GDM1 (cell line): Measurements from ENCODE around the gene NTN5.
A peak's percentile ranks its signal among the peaks of the same experiment; 100 is the strongest.
"Not testable (repeated sequence)": the region's sequence is repeated elsewhere in the genome, so short reads cannot be mapped to it uniquely, and the experiment has no call there.

Source experiments
- DNase-seq: peaks from one replicate; lab custom pipeline; 2025; lab: John Stamatoyannopoulos, UW

The NTN5 gene, protein sequence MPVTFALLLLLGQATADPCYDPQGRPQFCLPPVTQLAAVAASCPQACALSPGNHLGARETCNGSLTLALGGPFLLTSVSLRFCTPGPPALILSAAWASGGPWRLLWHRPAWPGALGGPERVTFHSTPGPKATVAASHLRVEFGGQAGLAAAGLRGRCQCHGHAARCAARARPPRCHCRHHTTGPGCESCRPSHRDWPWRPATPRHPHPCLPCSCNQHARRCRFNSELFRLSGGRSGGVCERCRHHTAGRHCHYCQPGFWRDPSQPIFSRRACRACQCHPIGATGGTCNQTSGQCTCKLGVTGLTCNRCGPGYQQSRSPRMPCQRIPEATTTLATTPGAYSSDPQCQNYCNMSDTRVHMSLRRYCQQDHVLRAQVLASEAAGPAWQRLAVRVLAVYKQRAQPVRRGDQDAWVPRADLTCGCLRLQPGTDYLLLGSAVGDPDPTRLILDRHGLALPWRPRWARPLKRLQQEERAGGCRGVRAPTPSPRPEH

DNA sequence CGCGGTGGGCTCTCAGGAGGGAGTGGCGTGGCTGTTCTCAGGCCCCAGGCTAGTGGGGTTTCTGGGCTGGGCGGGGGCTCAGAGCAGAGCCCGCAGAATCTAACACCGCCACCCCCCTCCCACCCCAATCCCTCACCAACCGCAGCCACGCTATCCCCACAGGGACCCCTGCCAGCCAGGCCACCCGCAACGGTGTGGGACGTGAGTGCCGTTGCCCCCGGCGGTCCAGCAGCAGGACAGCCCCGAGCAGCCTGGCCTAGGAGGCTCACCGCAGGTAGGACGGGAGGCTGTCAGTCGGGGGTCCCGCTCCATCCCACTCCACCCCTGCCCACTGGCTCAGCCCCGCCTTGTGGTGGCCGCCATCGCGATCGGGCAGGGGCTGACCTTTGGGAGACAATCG lies at the start of gene NTN5:
Gene NTN5, minus strand, starts transcription at position 24 of the 400 bp plus-strand sequence. CDS start 2,031 bp downstream, outside the sequence.
- DNase-seq = no peak

DNA sequence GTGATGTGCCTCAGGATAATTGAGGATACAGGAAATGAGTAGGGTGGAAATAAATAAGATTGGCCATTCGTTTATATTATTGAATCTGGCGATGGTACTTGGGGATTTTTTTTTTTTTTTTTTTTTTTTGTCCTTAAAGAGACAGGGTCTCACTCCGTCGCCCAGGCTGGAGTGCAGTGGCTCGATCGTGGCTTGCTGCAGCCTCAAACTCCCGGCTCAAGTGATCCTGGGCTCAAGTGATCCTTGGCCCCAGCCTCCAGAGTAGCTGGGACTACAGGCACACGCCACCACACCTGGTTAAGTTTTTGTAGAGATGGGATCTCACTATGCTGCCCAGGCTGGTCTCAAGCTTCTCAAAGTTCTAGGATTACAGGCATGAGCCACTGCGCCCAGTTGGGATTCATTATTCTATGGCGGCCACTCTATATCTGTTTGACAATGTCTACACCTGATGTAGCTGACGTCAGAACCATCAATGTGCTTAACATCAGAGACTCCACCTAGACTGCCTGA lies 49.4 kb upstream of the NTN5 start:
- no peak for DNase-seq

DNA sequence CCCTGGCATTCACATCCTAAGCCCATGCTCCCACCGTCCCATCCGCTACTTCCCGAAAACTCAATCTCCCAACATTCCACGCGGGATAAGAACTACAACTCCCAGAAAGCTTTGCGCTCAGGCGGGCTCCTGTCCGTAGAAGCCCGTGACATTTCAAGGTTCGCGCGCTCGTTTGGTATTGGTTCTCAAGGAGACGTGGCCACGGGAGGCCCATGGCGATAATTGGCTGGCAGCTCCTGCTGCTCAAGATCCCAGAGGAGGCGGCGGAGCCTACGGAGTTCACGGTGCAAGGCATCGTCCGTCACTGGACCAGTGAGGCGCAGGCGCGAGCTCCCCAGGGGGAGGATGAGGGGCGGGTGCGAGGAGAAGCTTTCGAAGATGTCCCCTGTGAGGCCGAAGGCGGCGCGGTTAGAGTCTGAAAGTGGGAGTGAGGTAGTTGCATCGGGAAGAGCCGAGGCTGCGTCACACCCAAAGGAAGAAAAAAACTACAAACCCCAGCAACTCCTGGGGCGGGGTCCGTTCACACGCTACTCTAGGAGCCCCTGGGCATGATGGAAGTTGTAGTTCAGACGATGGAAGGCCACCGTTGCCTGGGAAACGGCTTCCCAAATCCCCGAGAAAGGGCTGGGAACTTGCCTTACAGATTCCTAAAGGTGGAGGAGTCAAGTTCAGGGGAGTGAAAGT lies 47.9 kb upstream of the NTN5 start:
- DNase-seq = peak; percentile 96

DNA sequence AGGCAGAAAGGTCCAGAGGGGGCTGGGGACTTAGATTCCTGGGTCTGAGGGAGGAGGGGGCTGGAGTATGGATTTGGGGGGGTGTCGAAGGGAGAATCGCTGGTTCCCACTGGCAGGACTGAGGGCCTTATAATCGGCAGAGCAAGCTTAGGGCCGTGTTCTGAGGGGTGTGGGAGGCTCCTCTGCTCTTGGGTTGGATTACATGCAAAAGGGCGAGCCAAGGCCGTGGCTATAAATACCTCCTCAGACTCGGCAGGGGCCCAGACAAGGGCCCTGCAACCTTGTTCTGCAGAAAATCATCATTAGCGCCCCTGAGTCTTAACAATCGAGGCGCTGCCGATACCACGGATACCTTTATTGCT lies 47.4 kb upstream of the NTN5 start:
- no peak for DNase-seq

DNA sequence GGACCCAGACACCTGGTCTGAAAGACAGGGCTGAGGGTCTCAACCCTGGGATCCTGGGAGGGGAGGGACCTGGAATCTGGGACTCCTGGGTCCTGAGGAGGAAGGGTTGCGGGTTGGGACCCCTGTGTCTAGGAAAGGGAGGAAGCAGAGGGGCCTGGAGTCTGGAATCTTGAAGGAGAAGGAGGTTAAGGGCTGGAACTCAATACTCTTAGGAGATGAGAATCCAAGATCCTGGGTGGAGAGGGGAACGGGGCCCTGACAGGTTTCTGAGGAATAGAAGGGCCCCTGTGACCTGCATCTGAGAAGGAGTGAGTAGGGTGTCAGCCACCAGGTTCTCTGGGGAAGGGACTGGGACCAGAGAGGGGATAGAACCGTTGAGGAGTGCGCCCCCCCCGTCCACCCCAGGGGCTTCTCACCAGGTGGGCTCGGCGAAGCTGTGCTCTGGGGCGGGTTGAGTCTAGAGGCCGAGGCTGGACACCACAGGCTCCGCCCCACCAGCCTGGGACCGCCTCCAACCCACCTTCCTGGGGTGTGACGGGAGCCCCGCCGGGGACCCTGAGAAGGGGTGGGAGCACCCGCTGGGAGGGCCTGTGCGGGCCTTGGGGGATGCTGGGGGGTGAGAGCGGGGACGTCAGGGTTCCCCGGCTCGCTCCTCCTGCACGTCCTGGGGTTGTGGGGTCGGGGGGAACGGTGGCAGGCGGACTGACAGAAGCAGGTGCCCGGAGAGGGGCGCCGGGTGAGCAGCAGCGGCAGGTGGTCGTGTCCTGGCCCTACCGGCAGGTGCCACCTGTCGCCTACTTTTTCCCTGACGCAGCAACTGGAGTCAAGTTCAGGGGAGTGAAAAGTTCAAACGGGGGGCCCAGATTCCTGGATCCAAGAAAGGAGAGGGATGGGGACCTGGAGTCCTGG lies 46.7 kb upstream of the NTN5 start, which contains the start of gene MAMSTR:
Gene MAMSTR, minus strand, starts transcription at position 463 of the 909 bp plus-strand sequence. CDS start 694 bp downstream, outside the sequence.
- no peak for DNase-seq

DNA sequence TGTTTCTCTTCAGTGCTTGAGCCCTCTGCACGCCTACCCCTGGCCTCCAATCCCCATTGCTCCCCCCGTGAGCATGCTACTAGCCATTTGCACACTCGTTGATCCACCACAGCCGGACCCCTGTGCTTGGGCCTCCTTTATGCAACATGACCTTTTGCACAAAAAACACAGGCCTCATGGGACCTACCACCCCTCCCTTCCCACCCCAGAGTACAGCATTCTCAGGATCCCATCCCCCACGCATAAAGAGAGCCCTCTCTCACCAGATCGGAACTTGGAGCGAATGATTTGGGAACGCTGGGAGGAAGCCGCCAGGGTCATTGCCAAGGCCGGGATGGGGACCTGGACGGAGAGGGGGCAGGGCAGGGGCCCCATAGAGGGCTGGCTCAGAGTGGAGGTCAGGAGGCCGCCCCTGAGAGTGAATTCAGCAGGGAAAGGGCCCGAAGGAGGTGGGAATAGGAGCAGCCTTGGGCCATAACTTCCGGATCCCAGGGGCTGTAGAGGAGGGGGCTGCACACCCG lies 46.0 kb upstream of the NTN5 start:
- no peak for DNase-seq

DNA sequence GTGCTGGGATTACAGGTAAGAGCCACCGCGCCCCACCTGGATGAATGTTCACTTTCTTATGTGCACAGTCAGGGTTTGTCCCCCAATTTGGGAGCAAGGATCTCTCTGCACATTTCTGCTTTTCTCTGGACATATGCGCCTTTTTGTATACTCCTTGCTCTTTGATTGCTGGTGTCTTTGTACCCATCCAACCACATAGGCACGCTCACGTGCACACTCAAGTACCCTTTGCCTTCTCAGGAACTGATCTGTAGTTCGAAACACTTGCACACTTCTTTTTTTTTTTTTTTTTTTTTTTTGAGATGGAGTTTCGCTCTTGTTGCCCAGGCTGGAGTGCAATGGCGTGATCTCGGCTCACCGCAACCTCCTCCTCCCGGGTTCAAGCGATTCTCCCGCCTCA lies 45.3 kb upstream of the NTN5 start:
- DNase-seq = not testable (repeated sequence)

DNA sequence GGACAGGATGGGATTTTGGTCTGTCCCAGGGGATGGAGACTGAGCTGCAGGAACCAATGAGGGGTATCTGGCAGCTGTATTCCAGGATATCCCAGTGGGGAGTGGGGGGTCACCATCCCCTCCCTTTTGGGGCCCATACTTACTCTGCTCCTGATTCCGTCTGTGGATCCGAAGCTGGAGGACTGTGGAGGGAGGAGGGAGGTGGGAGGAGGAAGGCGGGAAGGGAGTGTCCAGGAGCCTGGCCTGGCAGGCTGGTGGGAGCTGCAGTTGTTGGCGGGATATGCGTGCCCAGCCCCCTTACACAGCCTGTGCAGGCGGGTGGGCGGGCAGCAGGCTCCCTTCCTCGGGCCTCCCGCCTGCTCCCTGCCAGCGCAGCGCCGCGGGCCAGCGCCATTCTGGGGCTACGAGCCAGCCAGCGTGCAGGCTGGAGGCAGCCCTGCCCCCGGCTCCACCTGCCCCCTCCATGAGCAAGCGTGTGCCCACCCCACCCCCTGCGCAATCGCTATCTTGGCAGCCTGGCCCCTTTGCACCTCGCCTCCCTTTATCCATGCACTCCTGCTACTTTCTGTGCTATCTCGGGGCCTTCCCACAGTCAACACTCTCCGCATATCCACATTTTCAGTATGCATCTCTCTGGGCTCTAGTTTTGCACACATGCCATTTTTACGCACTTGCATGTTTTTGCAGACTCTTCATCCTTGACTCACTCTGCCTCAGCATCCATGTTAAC lies 43.9 kb upstream of the NTN5 start:
- DNase-seq = no peak

DNA sequence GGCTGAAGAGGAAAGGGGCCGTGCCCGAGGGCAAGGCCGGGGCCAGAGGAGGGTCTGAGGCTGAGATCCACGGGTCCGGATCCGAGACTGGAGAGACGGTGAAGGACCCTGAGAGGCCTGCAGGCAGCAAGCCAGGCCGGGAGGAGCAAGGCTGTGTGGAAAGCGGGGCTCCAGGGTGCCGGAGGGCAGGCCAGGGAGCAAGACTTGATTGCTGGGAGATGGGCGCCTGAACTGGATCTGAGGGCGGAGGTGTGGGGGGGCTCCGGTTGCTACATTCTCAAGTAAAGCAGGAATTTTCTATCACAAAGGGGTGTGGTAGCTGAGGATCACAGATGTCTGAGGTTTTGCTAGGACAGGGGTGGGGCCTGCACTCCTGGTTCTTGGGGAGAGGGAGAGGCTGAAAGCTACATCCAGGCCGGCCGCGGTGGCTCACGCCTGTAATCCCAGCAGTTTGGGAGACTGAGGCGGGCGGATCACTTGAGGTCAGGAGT lies 42.9 kb upstream of the NTN5 start:
- DNase-seq = no peak

DNA sequence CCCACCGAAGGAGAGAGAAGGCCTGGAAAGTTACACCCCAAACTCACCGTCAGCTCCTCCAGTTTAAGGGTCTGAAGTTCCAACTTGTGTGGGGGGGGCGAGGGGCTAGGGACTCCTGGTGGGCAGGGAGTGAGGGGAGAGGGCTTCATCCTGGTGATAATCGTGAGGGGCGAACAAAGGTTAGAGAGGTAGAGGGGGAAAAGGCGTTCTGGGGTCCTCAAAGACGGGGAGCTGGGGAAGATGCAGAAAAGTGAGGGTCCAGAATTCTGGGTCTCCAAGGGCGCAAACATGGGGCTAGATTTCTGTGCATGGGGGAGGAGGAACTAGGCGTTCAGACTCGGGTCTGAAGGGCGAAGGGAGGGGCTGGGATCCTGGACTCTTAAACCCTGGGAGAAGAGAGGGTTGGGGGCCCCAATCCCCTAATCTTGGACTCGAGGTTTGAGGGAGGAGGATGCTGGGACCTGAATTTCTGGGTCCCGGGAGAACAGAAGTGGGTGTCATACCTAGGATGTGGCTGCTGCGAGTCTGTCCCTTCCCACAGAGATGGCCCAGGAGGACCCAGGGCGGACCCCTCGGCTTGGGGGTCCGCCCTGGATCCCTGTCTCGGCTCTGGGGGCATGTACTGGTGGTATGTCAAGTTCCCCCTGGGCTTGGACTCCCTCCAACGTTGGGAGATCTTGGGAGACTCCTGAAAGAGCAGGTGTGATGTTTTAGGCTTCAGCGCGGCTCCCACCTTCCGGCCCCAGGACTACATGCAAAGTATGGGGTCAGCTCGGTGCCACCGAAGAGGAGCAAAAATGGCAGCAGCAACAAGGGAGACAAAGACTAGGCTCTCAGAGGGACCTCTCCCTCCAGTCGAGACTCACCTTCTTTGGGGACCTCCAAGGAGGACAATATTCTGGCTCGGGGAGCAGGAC lies 42.2 kb upstream of the NTN5 start:
- no peak for DNase-seq

DNA sequence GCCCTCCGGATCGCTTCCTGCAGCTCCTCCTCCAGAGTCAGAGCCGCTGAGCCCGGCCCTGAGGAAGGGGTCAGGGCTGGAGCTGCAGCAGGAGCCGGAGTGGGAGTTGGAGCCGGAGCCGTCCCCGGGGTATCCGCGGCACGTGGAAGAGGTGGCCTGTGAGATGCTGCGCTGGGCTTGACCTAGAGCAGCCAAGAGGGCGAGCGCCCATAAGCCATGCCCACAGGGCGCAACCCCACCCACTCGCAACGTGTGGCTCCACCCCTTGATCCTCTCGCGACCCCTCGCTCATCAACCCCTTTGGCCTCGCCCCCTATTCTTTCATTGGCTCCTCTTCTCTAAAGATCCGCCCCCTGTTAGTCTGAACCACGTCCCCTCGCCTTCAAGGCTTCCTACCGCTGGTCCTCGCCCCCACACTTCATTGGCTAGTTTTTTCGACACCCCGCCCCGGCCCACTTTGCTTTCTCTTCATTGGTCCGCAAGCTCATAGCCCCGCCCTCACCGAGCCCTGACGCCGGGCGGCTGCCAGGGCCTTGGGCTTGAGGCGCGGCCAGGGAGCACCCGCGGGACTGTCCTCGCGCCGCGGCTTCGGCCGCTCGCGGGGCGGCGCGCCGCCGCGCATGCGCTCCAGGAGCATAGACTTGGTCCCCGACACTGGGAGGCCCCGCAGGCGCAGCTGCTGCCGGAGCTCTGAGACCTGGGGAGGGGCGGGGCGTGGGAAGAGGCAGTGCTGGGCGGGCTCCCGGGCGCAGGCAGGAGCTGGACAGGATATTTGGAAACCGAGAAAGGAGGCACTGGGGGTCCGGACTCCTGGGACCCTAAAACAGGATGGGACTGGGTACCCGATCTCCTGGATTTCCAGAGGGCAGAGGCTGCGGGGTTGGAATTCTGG lies 41.3 kb upstream of the NTN5 start:
- DNase-seq = peak; percentile 100

DNA sequence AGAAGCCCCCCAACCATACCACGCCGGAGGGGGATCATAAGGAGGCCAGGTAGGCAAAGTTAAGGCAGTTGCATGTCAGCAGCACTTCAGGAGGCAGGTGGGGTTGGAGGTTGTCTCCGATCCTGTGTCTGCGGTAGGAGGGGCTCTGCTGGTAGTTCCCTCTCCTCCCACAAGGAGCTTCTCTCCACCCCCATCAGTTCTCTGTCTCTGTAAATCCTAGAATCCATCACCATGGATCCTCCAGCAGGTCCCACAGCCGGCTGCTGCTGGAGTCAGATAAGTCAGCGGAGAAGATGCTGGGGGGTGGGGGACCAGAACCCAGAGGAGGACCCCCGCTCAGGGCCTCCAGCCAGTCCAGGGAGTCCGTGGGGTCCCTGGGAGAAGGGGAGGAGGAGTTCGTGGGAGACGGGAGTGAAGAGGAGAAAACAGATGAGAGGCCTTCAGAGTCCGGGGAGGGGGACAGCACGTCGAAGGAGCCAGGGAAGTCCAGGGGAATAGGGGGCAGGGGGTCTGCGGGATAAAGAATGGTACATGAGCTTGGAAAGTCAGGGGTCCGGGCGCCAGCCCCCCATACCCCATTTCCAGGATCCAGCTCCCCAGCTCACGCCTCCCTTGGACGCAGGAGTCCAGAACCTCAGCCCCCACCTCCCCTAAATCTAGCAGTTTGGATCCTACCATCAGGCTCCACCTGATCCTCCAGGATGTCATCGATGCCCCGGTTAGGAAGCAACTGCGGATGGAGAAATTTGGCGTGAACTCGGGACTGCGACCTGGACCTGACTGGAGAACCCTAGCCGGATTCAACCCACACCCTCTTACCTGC lies 40.4 kb upstream of the NTN5 start:
- no peak for DNase-seq

DNA sequence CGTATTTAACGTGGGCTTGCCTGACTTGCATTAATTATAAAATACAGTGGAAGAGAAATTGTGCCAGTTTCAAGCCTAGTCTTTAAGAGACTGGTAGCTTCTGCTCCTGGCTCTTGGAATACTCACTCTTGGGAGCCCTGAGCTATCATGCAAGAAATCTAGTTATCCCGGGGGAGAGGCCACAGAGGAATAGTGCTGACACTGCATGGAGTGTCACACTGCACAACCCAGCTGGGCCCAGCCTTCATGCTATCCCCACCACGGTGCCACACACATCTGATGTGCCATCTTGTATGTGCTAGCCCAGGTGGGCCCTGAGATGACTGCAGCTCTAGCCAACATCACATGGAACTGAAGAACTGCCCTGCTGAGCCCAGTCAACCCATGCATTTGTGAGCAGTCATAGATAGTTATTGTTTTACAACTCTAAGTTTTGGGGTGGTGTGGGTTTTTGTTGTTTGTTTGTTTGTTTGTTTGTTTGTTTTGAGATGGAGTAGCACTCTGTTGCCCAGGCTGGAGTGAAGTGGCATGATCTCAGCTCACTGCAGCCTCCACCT lies 38.4 kb upstream of the NTN5 start:
- DNase-seq = no peak

DNA sequence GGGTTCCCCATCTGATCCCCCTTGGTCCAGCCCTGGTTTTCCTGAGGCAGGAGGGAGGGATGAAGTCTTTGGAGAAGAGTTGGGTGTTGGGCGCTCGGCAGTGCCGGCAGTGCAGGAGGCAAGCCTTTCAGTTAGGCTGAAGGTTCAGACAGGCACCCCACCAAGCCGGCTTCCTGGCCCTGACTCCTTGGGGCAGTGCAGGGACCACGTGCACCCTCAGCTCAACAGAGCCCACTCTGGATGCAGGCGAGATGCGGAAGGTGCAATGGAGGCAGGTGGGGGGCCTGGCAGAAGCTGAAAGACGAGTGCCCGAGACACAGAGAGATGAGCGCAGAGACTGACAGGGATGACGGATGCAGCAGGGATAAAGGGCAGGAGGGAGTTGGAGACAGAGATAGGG lies 35.7 kb upstream of the NTN5 start:
- no peak for DNase-seq

DNA sequence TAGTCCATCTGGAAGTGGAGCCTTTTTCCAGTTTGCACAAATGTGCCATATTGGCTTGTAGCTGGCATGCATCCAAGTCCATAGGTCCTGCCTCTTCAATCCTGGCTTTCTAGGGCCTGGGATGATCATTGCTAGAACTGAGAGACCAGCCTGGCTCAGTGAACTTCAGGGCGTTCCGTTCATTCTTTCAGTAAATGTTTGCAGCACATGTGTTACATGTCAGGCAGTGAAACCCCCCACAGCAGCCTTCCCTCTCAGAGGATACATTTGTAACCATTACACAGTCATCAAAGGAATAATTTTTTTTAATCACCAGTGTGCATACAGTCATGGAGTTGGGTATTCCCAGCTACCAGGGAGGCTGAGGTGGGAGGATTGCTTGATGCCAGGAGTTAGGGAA lies 32.6 kb upstream of the NTN5 start:
- DNase-seq = no peak

DNA sequence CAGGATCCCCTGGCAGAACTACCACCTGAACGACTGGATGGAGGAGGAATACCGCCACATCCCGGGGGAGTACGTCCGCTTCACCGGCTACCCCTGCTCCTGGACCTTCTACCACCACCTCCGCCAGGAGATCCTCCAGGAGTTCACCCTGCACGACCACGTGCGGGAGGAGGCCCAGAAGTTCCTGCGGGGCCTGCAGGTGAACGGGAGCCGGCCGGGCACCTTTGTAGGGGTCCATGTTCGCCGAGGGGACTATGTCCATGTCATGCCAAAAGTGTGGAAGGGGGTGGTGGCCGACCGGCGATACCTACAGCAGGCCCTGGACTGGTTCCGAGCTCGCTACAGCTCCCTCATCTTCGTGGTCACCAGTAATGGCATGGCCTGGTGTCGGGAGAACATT lies 30.5 kb upstream of the NTN5 start:
- no peak for DNase-seq

DNA sequence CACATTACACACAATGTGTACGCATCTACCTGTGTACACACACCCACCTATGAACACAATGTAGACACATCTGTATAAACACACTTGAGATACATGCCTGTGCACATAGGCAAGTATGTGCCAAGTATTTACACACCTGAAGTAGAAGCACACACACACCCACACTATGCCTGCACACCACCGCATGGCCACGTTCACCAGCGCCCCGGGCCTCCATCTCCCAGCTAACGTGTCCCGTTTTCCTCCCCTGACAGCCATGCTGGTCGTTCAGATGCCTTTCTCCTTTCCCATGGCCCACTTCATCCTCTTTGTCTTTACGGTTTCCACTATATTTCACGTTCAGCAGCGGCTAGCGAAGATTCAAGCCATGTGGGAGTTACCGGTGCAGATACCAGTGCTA lies 29.9 kb upstream of the NTN5 start:
- DNase-seq = no peak

DNA sequence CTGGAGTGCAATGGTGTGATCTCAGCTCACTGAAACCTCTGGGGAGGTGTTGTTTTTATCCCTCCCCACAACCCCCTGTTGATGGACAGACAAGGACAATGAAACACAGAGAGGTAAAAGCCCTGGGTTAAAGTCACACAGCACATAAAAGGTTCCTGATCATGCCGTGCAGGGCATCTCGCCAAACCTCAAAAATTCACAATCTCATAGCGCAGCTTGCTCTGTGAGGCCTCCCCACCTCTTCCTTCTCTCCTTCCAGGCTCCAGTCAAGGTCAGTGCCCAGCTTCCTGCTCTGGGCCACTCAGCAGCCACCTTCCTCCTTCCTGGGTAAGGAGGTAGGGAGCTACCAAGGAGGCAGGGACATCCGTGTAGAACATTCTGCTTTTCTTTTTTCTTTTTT lies 25.2 kb upstream of the NTN5 start:
- DNase-seq = peak; percentile 49
